ENCODE data around the gene SLCO2A1.

DNA sequence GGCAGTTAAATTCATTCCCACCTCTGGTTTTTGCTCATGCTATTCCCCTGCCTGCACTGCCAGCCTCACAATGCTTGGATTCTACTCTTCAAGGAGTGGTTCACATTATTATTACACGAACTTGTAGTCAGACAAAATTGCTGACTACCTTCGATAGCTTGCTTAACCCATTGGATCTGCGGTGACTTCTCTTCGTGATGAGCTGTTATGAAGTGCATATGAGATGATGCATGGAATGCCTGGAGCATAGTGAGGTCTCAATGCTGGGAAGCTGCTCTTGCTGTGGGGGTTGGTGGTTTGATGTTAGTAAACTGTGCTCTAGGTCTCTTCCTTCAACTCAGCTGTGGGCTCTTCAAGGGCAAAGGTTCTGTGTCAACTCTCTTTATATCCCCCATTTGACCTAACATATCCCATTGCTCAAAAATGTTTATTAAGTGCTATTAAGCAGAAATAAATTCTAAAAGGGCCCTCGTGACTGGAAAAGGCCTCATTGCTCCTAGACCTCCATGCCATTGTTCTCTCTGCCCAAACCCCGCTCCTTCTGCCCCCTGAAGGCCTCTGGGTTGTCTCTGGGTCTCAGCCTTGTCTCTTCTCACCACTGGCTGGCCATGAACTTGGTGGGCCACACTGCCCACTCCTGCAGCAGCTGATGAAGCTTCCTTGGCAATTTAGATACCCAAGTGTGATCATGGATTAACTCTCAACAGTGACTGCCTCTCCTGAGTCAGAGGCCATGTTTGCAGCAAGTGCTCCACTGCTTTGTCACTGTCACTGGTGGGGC is 4.5 kb upstream of the SLCO2A1 start:
- TF ChIP-seq, protein P1, sequence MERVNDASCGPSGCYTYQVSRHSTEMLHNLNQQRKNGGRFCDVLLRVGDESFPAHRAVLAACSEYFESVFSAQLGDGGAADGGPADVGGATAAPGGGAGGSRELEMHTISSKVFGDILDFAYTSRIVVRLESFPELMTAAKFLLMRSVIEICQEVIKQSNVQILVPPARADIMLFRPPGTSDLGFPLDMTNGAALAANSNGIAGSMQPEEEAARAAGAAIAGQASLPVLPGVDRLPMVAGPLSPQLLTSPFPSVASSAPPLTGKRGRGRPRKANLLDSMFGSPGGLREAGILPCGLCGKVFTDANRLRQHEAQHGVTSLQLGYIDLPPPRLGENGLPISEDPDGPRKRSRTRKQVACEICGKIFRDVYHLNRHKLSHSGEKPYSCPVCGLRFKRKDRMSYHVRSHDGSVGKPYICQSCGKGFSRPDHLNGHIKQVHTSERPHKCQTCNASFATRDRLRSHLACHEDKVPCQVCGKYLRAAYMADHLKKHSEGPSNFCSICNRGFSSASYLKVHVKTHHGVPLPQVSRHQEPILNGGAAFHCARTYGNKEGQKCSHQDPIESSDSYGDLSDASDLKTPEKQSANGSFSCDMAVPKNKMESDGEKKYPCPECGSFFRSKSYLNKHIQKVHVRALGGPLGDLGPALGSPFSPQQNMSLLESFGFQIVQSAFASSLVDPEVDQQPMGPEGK (CRISPR knock-in tag; IDR thresholded peaks at IDR 0.05; ENCODE audit: borderline replicate concordance): no peak
- TF ChIP-seq ZNF70 (CRISPR knock-in tag; IDR thresholded peaks at IDR 0.05) (no peak), ARNTL (CRISPR knock-in tag; IDR thresholded peaks at IDR 0.05; ENCODE audit: borderline replicate concordance, low read depth) (no peak), ZFP30 (CRISPR knock-in tag; IDR thresholded peaks at IDR 0.05) (no peak), ISL1 (CRISPR knock-in tag; IDR thresholded peaks at IDR 0.05) (no peak)
- TF ChIP-seq, protein P2, sequence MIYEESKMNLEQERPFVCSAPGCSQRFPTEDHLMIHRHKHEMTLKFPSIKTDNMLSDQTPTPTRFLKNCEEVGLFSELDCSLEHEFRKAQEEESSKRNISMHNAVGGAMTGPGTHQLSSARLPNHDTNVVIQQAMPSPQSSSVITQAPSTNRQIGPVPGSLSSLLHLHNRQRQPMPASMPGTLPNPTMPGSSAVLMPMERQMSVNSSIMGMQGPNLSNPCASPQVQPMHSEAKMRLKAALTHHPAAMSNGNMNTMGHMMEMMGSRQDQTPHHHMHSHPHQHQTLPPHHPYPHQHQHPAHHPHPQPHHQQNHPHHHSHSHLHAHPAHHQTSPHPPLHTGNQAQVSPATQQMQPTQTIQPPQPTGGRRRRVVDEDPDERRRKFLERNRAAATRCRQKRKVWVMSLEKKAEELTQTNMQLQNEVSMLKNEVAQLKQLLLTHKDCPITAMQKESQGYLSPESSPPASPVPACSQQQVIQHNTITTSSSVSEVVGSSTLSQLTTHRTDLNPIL (CRISPR knock-in tag; IDR thresholded peaks at IDR 0.05; ENCODE audit: low read depth): no peak
